ENCODE measurements around the gene PIPOX.

Gene PIPOX

DNA sequence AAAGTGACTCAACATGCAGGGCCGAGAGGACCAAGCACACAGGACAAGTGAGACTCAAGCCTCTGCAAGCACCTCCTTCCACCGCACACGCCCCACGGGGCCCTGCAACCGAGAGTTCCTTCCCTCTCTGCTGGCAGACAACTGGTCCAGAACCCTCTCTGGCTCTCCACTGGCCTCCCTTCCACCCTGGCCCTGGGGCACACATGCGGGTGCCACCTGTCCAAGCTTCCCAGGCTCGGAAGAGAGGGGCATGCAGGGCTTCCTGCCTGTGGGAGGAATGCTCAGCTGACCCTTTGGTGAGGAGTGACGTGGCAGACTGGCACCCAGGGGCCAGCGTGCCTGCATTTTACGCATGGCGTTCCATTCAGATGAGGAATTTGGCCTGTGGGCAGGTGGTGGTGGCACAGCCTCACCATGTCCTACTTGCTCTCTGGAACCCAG is 59.8 kb downstream of the PIPOX start:
- no peak for DNase-seq

DNA sequence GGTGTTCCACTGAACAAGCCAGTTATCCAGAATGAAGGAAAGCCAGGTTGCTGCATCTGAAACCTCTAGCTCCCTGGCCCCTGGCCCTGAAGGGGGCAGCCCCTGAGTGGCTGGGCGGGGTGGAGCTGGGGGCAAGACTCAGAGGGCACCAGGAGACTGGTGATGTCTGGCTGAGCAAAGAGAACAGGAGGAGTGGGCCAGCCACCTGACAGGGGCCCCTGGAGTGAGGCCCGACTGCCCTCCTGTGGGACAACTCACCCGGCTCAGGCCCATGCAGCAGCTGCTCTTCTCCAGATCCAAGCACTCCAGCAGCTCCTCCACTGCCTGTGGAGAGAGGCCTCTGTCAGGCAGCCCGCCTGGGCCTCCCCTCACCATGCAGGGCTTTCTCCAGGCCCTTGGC is 60.4 kb downstream of the PIPOX start:
- no peak for DNase-seq
